GM21367 (cell line): ENCODE measurements around the gene LCOR.
"Not testable (repeated sequence)": the region's sequence is repeated elsewhere in the genome, so short reads cannot be mapped to it uniquely, and the experiment has no call there.

Experiments used
- ATAC-seq: cut with Tn5 transposase; IDR thresholded peaks from one replicate; pipeline ENCODE4 v1.9.1; 2021; ENCODE audit not compliant: unreplicated experiment

Gene LCOR

DNA sequence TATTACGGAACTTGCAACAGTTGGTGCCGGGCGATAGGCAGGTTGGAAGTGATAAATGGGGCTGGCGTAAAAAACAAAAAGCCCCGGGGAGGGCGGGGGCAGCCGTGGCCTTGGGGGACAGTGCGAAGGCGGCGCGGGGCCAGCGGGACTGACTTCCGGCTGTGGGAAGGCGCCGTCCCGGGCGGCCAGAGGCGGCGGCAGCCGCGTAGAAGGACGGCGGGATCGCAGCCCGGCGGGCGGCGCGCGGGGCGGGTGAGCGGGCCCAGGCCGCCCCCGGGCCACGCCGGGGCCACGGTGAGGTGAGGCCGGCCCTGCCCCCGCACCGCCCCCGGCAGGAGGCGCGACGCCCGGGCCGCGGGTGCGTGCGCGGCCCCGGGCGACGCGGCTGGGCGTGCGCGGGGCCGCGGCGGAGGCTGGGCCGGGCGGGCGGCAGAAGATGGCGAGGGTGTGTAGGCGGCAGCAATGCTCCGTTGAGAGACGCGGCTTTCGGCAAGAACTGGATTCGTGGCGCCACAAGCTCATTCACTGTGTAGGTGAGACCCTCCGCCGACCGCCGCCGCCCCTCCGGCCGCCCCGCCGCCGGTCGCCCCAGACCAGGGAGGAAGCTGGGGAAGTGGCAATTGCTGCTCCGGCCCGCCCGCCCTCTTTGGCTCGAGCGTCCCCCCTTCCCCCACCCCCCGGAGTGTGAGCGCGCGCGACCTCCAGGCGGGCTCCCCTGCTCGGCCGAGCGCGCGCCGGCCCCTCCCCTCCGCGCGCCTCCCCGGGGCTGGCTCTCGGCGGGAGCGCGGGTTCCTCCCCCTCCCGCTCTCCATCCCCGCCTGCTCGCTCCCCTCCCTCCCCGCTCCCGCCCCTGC, at the start of gene LCOR:
TSS of gene LCOR (plus strand) at position 432 of the 854 bp plus-strand sequence. CDS start 116,760 bp downstream, outside the sequence.
- peak; percentile 52 for ATAC-seq

DNA sequence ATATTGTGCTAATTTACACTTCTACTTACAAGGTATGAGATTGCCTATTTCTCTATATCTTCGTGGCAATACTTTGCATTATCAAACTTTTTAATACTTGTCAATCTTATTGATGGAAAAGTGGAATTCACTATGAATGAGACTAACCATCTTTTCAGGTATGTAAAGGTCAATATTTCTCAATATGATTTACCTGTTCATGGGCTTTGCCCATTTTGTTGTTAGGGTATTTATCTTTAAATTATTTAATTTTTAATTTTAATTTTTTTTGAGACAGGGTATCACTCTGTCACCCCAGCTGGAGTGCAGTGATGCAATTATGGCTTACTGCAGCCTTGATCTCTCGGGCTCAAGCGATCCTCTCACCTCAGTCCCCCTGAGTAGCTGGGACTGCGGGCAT, 47.8 kb upstream of the LCOR start:
- ATAC-seq, result no peak

DNA sequence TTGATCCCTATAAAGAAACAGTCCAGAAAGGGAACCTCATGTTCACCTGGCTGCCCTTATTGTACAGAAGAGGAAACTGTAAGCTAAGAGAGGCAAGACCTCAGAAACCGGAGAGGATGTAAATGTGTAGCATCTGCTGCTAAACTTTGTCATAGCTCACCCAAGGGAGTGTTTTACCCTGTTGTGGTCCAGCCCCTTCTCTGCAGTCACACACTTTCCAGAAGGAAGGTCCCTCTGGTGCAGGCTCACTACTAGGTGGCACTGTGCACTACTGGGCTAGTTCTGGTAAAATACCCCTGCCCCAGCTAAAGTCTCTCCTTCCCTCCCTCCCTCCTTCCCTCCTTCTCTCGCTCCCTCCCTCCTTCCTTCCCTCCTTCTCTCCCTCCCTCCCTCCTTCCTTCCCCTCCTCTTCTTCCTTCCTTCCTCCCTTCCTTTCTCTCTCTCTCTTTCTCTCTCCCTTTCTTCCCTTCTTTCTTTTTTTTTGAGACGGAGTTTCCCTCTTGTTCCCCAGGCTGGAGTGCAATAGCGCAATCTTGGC, 42.5 kb upstream of the LCOR start:
- peak; percentile 87 for ATAC-seq

DNA sequence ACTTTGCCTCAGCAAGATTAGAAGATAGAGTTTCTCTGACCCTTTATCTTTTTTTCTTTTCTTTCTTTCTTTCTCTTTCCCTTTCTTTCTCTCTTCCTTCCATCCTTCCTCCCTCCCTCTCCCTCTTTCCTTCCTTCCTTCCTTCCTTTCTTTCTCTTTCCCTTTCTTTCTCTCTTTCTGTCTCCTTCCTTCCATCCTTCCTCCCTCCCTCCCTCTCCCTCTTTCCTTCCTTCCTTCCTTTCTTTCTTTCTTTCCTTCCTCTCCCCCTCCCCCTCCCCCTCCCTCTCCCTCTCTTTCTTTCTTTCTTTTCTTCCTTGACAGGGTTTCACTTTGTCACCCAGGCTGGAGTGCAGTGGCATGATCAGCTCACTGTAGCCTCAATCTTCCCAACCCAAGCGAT, 40.2 kb upstream of the LCOR start:
- no peak for ATAC-seq

DNA sequence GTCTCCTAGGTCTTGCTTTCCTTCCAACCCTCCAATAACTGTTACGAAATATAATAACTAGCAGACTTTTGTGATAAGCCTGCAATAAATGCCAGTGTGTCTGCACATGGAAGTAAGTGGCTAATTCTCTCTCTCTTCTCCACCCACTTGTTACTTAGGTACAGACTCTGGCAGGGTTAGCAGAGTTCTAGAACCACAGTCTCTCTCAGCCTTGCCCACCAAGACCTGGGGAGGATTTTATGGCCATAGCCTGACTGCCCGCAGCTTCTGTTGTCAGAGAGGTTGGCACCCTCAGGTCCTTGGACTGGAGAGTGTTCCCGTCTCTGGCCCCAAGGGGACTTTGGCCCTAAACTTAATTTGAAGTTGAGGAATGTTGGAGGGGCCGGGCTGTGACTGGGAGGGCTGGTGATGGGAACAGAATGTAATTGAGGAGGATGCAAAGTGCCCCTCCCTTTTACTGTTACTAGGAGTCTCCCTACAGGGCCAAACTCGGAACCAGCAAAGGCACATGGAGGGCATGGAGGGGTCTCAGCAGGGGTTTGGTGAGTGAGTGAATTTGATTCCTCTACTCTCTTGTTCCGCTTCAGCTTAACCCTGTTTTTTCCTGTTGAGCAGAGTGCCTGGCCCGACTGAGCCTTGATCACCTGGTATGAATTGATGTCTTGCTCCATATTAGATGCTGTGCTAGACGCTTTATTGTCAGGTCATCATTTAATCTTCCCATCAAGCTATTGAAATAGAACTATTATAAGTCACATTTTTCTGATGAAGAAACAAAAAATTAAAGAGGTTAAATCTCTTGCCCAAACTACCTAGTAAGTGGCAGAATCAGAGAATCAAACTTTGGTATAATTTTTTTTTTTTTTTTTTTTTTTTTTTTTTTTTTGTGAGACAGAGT, 37.0 kb upstream of the LCOR start:
- no peak for ATAC-seq

DNA sequence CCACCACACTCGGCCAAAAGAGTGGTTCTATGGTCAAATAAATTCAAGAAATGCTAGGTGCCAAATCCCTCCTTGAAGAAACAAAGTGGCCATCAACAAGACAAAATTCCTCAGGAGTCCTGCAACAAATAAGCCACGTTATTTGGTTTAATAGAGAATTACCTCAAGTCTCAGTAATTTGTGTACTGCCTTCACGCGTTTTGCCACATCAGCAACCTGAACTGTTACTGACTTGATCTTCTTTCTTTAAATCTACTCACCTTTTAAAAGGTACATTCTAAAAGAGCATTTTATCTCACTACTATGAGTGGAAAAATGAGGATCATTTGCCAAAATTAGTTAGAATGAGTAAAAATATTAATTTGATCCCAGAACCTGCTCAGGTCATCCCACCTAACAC, 34.6 kb upstream of the LCOR start:
- no peak for ATAC-seq

DNA sequence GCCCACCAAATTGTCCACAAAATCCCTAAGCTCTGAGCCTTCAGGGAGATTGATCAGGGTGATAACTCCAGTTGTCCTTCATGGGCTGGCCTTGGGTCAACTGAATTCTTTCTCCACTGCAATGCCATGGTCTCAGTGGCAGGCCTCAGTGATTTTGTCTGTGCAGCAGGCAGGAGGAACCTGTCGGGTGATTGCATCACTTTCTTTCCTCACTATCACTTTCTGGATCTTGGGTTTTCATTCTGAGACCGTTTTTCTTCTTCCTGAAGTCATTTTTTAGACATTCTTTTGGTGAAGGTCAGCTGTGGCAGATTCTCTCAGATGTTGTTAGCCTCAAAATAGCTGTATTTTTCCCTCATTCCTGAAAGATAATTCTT, 28.8 kb upstream of the LCOR start:
- no peak for ATAC-seq

DNA sequence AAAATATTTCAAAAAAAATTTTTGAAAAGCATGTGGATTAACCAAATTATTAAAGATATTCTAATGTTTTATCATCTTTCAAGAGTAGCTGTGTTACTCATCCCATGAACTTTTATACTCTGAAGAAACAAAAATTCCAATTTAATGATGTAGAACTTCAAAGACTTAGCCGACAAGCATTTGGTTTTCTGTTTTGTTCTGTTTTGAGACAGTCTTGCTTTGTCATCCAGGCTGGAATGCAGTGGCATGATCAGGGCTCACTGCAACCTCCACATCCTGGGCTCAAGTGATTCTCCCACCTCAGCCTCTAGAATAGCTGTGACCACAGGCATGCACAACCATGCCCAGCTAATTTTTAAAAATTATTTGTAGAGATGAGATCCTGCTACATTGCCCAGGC, 17.8 kb upstream of the LCOR start:
- no peak for ATAC-seq

DNA sequence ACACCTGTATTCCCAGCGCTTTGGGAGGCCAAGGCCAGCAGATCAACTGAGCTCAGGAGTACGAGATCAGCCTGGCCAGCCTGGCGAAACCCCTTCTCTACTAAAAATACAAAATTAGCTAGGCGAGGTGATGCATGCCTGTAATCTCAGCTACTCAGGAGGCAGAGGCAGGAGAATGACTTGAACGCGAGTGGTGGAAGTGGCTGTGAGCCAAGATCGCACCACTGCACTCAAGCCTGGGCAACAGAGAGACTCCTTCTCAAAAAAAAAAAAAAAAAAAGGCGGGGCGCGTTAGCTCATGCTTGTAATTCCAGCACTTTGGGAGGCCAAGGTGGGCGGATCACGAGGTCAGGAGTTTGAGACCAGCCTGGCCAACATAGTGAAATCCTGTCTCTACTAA, 13.1 kb upstream of the LCOR start:
- not testable (repeated sequence) for ATAC-seq

DNA sequence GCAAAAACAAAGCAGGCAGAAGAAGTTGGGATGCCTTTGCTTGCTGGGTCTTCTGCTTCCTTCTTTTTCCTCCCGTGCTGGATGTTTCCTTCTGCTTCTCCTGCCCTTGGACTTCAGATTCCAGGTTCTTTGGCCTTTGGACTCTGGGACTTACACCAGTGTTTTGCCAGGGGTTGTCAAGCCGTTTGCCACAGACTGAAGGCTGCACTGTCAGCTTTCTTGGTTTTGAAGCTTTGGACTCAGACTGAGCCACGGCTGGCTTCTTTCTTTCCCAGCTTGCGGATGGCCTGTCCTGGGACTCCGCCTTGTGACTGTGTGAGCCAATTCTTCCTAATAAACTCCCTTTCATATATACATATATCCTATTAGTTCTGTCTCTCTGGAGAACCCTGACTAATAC, 11.3 kb upstream of the LCOR start:
- no peak for ATAC-seq

DNA sequence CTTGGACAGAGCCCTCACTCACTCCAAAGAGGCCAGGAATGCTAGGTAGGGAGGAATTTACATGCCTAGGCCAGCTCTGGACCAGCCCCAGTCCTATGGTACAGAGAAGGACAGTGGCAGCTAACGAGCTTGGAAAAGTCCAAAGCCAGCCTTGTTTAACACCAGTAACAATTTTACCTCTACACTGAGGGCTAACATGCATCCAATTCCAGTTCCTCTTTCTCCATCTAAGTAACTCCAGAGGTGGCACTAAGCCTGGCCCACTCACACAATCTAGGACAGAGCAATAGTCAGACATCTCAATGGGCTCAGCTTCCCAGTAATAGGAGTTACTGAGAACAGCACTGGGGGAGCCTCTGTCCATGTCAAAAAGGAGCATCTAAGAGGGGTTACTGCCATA, 5.7 kb upstream of the LCOR start:
- no peak for ATAC-seq

DNA sequence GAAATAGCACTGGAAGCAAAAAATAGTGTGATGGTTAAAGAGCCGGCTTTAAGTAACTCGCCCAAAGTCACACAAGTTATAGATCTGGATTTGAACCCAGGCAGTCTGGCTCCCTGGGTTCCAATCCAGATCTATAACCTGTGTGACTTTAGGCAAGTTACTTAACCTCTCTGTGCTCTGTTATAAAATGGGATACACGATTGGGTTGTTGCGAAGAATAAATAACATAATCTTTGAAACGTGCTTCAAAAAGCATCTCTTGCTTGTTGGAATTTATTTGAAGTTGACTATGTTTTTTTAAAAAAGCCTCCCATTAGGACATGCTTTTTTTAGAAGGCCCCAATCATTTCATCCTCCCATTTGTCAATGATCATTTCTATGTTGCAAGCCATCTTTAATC, 3.5 kb upstream of the LCOR start:
- no peak for ATAC-seq

DNA sequence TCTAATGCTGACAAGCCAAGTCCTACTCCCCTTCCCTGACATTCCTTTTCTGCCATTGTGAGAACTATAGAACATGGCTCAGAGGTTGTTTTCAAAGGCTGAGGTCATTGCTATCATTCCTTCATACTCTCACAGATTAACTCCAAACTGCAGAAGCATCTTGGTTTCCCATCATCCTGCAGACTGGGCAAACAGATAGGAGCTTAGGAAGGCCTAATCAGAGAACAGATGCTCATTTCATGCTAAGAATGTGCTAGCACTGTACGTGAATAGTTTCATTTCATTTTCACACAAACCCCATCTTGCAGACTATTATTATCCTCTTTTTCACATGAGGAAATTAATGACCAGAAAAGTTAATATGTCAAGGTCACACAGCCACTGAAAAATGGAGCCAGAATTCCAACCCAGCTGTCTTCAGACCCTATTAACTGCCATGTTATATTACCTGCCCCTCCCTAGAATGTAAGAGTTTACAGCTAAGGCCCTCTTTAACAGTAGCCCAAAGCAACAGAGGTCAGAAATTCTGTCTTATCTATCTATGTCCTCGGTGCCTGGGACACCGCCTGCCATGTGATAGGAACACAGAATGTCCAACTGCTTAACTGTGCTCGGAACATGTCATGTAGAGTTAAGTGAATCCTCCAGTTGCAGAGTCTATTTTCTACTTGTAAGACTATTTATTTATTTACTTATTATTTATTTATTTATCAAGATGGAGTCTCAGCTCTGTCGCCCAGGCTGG, 2.9 kb upstream of the LCOR start:
- no peak for ATAC-seq

DNA sequence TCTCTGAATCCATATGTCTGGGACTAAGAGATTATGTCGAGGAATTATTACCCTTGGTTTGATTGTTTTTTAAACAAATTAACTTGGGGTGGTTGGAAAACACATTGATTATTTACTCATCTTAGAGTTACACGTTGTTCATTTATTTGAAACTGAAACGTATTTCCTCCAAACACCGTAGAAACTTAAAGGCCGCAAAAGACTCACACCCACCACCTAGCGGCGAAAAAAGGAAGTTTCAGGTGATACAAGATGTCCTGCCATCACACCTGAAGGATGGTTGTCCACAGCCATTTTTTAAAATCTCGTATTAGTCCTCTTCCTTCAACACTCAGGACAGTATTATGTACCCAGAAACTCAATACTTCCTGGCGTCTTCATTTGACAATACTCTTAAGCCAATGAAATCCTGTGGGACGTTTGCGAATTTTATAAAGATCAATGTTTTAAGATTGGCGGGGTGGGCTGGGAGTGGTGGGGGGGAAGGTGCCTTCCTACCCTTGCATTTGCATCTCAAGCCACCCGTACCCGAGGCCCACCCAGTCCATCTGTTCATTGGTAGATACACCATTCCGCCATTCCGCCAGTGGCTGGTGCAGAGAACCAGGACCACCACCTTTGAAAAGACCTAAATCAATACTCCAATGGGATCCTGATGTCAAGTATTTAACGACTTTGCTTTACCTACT, 1.4 kb upstream of the LCOR start:
- ATAC-seq, result no peak

DNA sequence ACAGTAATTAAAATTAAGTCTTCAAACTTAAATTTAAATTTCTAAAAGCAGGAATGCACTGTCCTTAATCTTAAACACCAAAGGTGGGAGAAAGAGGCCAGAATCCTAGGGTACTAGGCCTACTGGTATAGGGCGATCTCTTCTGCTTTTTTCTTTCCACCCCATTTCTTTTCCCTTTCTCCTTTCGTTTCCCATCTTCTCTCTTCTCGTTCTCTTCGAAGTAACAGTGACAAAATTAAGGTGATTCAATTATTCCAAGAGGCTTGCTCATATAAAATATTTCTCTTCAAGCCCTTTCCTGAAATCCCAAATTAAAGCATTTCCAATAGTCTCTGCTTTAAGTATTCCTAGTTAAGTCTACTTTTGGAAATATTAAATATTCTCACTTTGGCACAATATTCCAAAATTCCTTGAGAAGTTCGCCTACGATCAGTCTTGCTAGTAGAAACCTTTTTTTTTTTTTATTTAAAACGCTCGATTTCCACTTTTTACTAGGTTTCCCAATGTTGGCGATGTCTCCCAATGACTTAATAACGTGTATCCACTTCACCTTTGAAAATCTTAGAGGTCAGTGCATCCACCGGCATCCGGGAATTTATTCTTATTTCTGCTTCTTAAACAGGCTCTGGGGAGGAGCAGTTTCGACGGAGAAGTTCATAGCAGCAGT, 765 bp upstream of the LCOR start:
- ATAC-seq, result no peak

DNA sequence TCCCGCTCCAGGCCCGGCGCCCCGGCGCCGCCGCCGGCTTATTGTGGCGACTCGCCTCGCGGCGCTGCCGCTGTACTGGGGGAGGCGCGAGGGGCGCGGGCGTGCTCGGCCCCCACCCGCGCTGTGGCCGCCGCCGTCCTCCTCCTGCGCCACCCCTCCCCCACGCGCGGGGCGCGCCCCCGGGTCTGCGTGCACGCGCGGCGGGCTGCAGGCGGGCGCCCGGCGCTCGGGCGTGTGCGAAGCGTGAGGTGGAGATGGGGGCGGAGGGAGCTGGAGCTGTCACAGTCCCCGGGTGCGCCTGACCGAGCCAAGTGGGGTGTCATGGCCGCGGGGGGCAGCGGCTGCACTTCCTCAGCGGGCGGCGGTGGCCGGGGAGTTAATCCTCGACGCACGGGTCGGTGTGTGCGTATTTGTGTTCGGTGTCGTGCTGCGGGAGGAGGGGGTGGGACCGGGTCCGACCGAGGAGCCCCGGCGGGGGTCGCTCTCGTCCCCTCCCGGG, 672 bp downstream of the LCOR start:
- ATAC-seq, result peak; percentile 56

DNA sequence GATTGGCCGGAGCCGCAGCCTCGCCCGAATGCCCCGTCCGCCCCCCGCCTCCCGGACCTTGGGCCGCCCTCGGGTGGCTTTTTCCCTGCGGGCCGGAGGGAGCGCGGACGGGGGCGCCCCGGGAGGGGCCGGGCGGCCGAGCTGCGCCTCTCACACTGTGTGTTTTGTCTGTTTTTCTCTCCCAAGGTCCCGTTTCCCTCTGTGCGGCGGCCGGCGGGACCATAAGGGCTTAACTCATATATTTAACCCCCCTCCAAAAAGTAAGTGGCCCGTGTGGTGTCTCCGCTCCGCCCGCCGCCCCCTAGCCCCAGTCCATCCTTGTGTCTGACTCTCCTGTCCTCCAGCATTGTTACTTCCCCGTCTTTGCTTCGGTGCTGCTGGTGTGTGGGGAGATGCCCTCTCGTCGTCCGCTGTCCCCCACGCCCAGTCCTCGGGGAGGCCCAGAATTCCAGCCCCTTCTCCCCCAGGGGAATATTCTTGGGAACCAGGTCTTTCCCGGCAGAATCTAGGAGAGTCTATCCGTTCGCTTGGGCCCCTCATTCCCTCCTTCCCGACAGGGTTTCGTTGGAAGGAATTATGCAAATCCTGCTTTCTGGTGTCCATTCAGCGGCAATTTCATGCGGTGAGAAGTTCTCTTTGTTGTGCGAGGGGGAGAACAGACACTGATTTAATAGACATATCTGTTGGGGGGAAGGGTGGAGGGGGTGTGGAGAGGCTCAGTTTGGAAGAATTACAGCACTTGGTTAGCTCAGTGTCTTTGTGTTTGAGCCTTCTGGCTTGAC, 1.3 kb downstream of the LCOR start:
- no peak for ATAC-seq

DNA sequence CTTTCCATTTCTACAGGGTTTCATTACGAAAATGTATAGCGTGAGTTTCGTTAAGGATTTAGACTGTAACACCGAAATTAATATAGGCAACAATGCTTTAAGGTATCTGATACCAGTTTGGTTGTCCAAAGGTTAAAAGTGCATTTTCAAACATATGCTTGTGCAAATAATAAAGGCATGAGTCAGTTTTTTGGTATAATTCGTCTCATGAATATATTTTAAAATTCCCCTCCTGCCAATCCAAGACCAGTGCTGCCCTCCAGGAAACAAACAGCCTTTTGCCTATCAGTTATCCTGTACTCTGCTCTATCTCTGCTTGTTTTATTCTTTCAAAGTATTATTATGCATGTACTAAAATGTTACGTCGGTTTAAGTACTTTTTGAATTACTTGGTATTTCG, 2.0 kb downstream of the LCOR start:
- no peak for ATAC-seq

DNA sequence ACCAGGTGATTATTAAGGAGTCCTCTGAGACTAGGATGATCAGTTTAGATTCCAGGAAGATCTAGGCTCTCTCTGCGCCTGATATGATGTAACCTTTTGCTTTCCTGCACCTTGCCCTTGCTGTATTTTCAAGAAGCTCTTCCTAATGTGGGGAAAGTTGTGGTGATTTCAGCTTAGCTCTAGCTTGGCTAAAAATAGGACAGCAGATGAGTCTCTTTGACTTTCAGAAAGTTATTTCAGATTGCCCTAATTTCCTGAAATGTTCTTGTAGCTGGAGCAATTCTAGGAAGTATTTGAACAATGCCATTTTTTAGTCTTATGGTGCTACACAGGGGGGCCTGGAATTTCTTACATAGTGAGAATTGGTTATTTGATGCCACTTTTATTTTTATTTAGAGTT, 3.8 kb downstream of the LCOR start:
- ATAC-seq, result no peak
